H1 (cell line): ENCODE measurements around the gene SYT2. TPM values are rescaled to one million over a fixed set of nuclear protein-coding genes. Genes with fewer than 3 reads are reported as not detected.

Experiments
- CTCF ChIA-PET: fragments of 300-600 bp; sonication (Branson Sonifier 250); formaldehyde crosslinking; loops from one replicate; lab custom pipeline; 2021; ENCODE audit not compliant: partially characterized antibody; lab: Charles Lee
- POLR2A ChIA-PET: fragments of 300-600 bp; sonication (Branson Sonifier 250); formaldehyde crosslinking; loops from one replicate; lab custom pipeline; 2021; ENCODE audit warnings: inconsistent platforms; ENCODE audit not compliant: partially characterized antibody; lab: Charles Lee
- DNase-seq, 2 experiments: peaks; one replicate each; pipeline versions ENCODE4 v3.0.0 to v3.0.0-alpha.2; 2010 to 2022; ENCODE audit warnings: low spot score in 2 of 2, low read depth in 1 of 2, mixed read lengths in 1 of 2
- FAIRE-seq: peaks from 2 replicates; lab custom pipeline; 2011; peaks lifted over from hg19 to GRCh38; lab: Jason Lieb, UNC
- H2AFZ ChIP-seq: 2 replicates; pipeline ENCODE4 v1.8.1; 2012; ENCODE audit warnings: low read length, inconsistent platforms
- H2AK5ac ChIP-seq: 2 replicates; pipeline ENCODE4 v1.6.1; 2013; ENCODE audit warnings: low read depth, low read length
- H2BK120ac ChIP-seq: replicated peaks from 2 replicates; pipeline ENCODE3; 2013; ENCODE audit warnings: low read depth, low read length, inconsistent platforms
- H2BK12ac ChIP-seq: 2 replicates; pipeline ENCODE4 v1.6.1; 2013; ENCODE audit warnings: low read depth, low read length
- H2BK15ac ChIP-seq: 2 replicates; pipeline ENCODE4 v1.6.1; 2013; ENCODE audit warnings: low read length
- H2BK20ac ChIP-seq: 2 replicates; pipeline ENCODE4 v1.6.1; 2013; ENCODE audit warnings: low read length
- H2BK5ac ChIP-seq: 2 replicates; pipeline ENCODE4 v1.6.1; 2013; ENCODE audit warnings: low read depth, low read length
- H3K14ac ChIP-seq: 2 replicates; pipeline ENCODE4 v1.6.1; 2013; ENCODE audit warnings: inconsistent platforms; ENCODE audit not compliant: insufficient read length
- H3K18ac ChIP-seq: 2 replicates; pipeline ENCODE4 v1.6.1; 2013; ENCODE audit warnings: low read length; ENCODE audit errors: extremely low read depth
- H3K23ac ChIP-seq: 2 replicates; pipeline ENCODE4 v1.6.1; 2013; ENCODE audit warnings: inconsistent platforms; ENCODE audit not compliant: insufficient read length
- H3K23me2 ChIP-seq: 2 replicates; pipeline ENCODE4 v1.6.1; 2013; ENCODE audit warnings: low read depth, low read length
- H3K27ac ChIP-seq: 2 replicates; pipeline ENCODE4 v1.6.1; 2011; ENCODE audit warnings: low read depth, low read length, inconsistent platforms
- H3K27me3 ChIP-seq, 4 experiments: replicated peaks in 1 of 4; 1 replicate in 1 of 4; 2 replicates in 3 of 4; pipeline versions ENCODE4 v1.6.1 to v1.8.1; 2011 to 2013; ENCODE audit warnings: low read length in 3 of 4, mild to moderate bottlenecking in 3 of 4, inconsistent platforms in 2 of 4, mixed read lengths in 2 of 4, moderate library complexity in 1 of 4; ENCODE audit not compliant: control insufficient read depth in 3 of 4, insufficient read depth in 3 of 4; ENCODE audit errors: extremely low read depth in 1 of 4
- H3K36me3 ChIP-seq, 4 experiments: 2 replicates each; pipeline versions ENCODE4 v1.6.1 to v1.8.1; 2011 to 2013; ENCODE audit warnings: mild to moderate bottlenecking in 4 of 4, low read length in 3 of 4, moderate library complexity in 2 of 4, control low read depth in 1 of 4, inconsistent platforms in 1 of 4; ENCODE audit not compliant: insufficient read depth in 4 of 4, control insufficient read depth in 2 of 4
- H3K4ac ChIP-seq: replicated peaks from 2 replicates; pipeline ENCODE3; 2013; ENCODE audit warnings: low read length, low read depth, mixed read lengths, inconsistent platforms; ENCODE audit not compliant: insufficient read length
- H3K4me1 ChIP-seq, 4 experiments: replicated peaks in 1 of 4; 1 replicate in 1 of 4; 2 replicates in 3 of 4; pipeline versions ENCODE4 v1.6.1 to v1.8.1; 2011 to 2013; ENCODE audit warnings: low read length in 3 of 4, inconsistent platforms in 2 of 4, mixed read lengths in 1 of 4; ENCODE audit not compliant: insufficient read depth in 4 of 4, control insufficient read depth in 3 of 4
- H3K4me2 ChIP-seq, 2 experiments: 2 replicates each; pipeline versions ENCODE4 v1.6.1 to v1.8.1; 2011 to 2013; ENCODE audit warnings: low read depth in 2 of 2, low read length in 2 of 2, control low read depth in 1 of 2, inconsistent platforms in 1 of 2, mild to moderate bottlenecking in 1 of 2; ENCODE audit not compliant: insufficient read depth in 1 of 2
- H3K4me3 ChIP-seq, 4 experiments: fragments of 200-600, 300-600 bp in 1 of 4; sonication (generic), shearing (Covaris generic), sonication (Bioruptor Twin) in 1 of 4; 2 replicates each; pipeline versions ENCODE4 v1.5.1 to v1.8.1; 2011 to 2016; ENCODE audit warnings: low read length in 4 of 4, low read depth in 3 of 4, control low read depth in 2 of 4, inconsistent platforms in 2 of 4, mild to moderate bottlenecking in 2 of 4, mixed read lengths in 1 of 4, moderate library complexity in 1 of 4; ENCODE audit not compliant: insufficient read depth in 2 of 4; ENCODE audit errors: extremely low read depth in 1 of 4
- H3K56ac ChIP-seq: replicated peaks from 2 replicates; pipeline ENCODE3; 2013; ENCODE audit warnings: low read depth, mild to moderate bottlenecking, mixed read lengths, low read length, inconsistent platforms; ENCODE audit not compliant: insufficient read length
- H3K79me1 ChIP-seq: 2 replicates; pipeline ENCODE4 v1.6.1; 2013; ENCODE audit warnings: low read depth, low read length, control low read depth
- H3K79me2 ChIP-seq, 2 experiments: 2 replicates each; pipeline versions ENCODE4 v1.6.1 to v1.8.1; 2012 to 2013; ENCODE audit warnings: low read length in 2 of 2, mild to moderate bottlenecking in 2 of 2, inconsistent platforms in 1 of 2; ENCODE audit not compliant: insufficient read depth in 2 of 2, control insufficient read depth in 1 of 2
- H3K9ac ChIP-seq, 4 experiments: replicated peaks in 1 of 4; 1 replicate in 1 of 4; 2 replicates in 3 of 4; pipeline versions ENCODE4 v1.6.1 to v1.8.1; 2011 to 2013; ENCODE audit warnings: low read depth in 3 of 4, low read length in 3 of 4, control low read depth in 2 of 4, mild to moderate bottlenecking in 2 of 4, moderate library complexity in 2 of 4, inconsistent platforms in 1 of 4; ENCODE audit errors: extremely low read depth in 1 of 4
- H3K9me3 ChIP-seq, 2 experiments: 2 replicates each; pipeline versions ENCODE4 v1.6.1 to v1.8.1; 2012 to 2013; ENCODE audit warnings: mild to moderate bottlenecking in 2 of 2, moderate library complexity in 2 of 2, control low read depth in 1 of 2, inconsistent platforms in 1 of 2, low read depth in 1 of 2, low read length in 1 of 2, mixed read lengths in 1 of 2; ENCODE audit not compliant: insufficient read depth in 2 of 2
- H4K20me1 ChIP-seq, 2 experiments: replicated peaks in 1 of 2; 2 replicates each; pipeline versions ENCODE3 to v1.8.1; 2011 to 2013; ENCODE audit warnings: inconsistent platforms in 2 of 2, low read length in 2 of 2, mild to moderate bottlenecking in 1 of 2; ENCODE audit not compliant: insufficient read depth in 2 of 2, control insufficient read depth in 1 of 2
- H4K5ac ChIP-seq: 2 replicates; pipeline ENCODE4 v1.6.1; 2013; ENCODE audit warnings: low read length, low read depth, mixed read lengths, inconsistent platforms; ENCODE audit not compliant: insufficient read length
- H4K8ac ChIP-seq: 2 replicates; pipeline ENCODE4 v1.8.0; 2013; ENCODE audit warnings: mild to moderate bottlenecking, moderate library complexity, low read length, inconsistent platforms; ENCODE audit not compliant: insufficient read depth; ENCODE audit errors: extremely low read depth
- H4K91ac ChIP-seq: replicated peaks from 2 replicates; pipeline ENCODE3; 2013; ENCODE audit warnings: low read length, mixed read lengths, inconsistent platforms; ENCODE audit not compliant: insufficient read length
- BRCA1 ChIP-seq: IDR thresholded peaks from 2 replicates; pipeline ENCODE4 v1.6.1; 2012; ENCODE audit warnings: low read depth, low read length, improper control_type of control experiment
- CREB1 ChIP-seq: IDR thresholded peaks from 2 replicates; pipeline ENCODE4 v1.6.1; 2012; ENCODE audit warnings: inconsistent platforms
- CTCF ChIP-seq, 3 experiments: IDR thresholded peaks; 1 replicate in 2 of 3; 2 replicates in 1 of 3; pipeline versions ENCODE4 v1.5.1 to v1.6.1; 2011; ENCODE audit warnings: low read length in 3 of 3, mild to moderate bottlenecking in 3 of 3, inconsistent platforms in 2 of 3, low read depth in 1 of 3, moderate library complexity in 1 of 3; ENCODE audit not compliant: insufficient read depth in 1 of 3; ENCODE audit errors: control extremely low read depth in 1 of 3
- E2F6 ChIP-seq: IDR thresholded peaks from 2 replicates; pipeline ENCODE4 v1.6.1; 2012; ENCODE audit warnings: inconsistent platforms
- RAD21 ChIP-seq, 2 experiments: IDR thresholded peaks in 1 of 2; conservative IDR thresholded peaks in 1 of 2; 2 replicates each; pipeline ENCODE4 v1.6.1; 2011; ENCODE audit warnings: low read depth in 2 of 2, low read length in 2 of 2, improper control_type of control experiment in 1 of 2, inconsistent platforms in 1 of 2, mild to moderate bottlenecking in 1 of 2, moderate library complexity in 1 of 2
- RBBP5 ChIP-seq: IDR thresholded peaks from 2 replicates; pipeline ENCODE4 v1.7.1; 2012; ENCODE audit warnings: low read depth, mild to moderate bottlenecking, inconsistent platforms, low read length, moderate library complexity, borderline replicate concordance
- SIRT6 ChIP-seq: IDR thresholded peaks from one replicate; pipeline ENCODE4 v1.7.1; 2012; ENCODE audit warnings: low read length, inconsistent platforms
- SIX5 ChIP-seq: IDR thresholded peaks from 2 replicates; pipeline ENCODE4 v1.6.1; 2011; ENCODE audit warnings: mild to moderate bottlenecking, low read depth, low read length
- WGBS, 2 experiments: shearing (Covaris generic) in 1 of 2; methylation state at CpG; one replicate each; pipeline versions ENCODE4 v1.1.6 to v1.1.7; 2013 to 2015; ENCODE audit warnings: low lambda C conversion rate in 2 of 2, mixed read lengths in 2 of 2, inconsistent platforms in 1 of 2, low coverage in 1 of 2, missing lambda C conversion rate in 1 of 2; ENCODE audit not compliant: insufficient replicate concordance in 2 of 2, insufficient coverage in 1 of 2, insufficient read length in 1 of 2; ENCODE audit errors: extremely low coverage in 1 of 2, missing lambda C conversion rate in 1 of 2; 5-methylcytosine and 5-hydroxymethylcytosine counted together
- polyA plus RNA-seq, 7 experiments: library from polyadenylated mRNA; depleted of rRNA in 3 of 7; stranded (reverse) in 5 of 7; unstranded in 2 of 7; fragments of >200 nt in 5 of 7; fragments of 200-250 nt in 2 of 7; gene quantifications; 1 replicate in 5 of 7; 2 replicates in 1 of 7; 4 replicates in 1 of 7; pipeline versions ENCODE4 v1.2.1 to v1.2.3, GENCODE V29; 2011 to 2013; ENCODE audit warnings: missing spikeins in 2 of 7, mixed read lengths in 2 of 7
- total RNA-seq: library from RNA; stranded (reverse); fragmentation: NEBNext Ultra II Directional; extraction: Animal tissue kit (Norgen Biotek cat#: 25700); gene quantifications from 2 replicates; pipeline ENCODE4 v1.2.1, GENCODE V29; 2021

SYT2 gene
- total and polyA plus RNA-seq, 2 of the 8 experiments (the other 6 are each of a cell fraction or from before 2014, with no cell fraction given): 2.8 to 11.0 TPM

GRCh38 chr1:202625416-202626360 is 84.6 kb downstream of the SYT2 start:
- 77% methylated on average over 13 of the region's 28 CpGs; no CpG with 5 or more reads in 1 of the 2 experiments for WGBS, 2 experiments
- CTCF ChIA-PET: interaction anchor here (0.6 to 4.7 kb wide), 28 partner anchors 9 to 352 kb away, joined by 3 to 20 read pairs (median 4); no protein-coding TSS in a partner anchor
- TF ChIP-seq SIX5: no peak
- TF ChIP-seq RAD21 (IDR thresholded peaks at IDR 0.05 in 1 of 2, conservative IDR thresholded peaks at IDR 0.05 in 1 of 2; ENCODE audit: low read depth in 2 of 2, low read length in 2 of 2): peak; percentile 63 to 74
- TF ChIP-seq E2F6: no peak
- TF ChIP-seq CTCF (IDR thresholded peaks at IDR 0.05; ENCODE audit: control extremely low read depth in 1 of 3, insufficient read depth in 1 of 3, low read depth in 1 of 3, low read length in 3 of 3): peak; percentile 61 to 82 (median 69)
- no peak for TF ChIP-seq BRCA1
- no peak for TF ChIP-seq RBBP5
- 0 out of 2 replicates have a peak, but pooled peaks have one; percentile 8 for TF ChIP-seq CREB1
- no peak for TF ChIP-seq SIRT6

More at GRCh38 chr1:202625416-202626360, 84.6 kb downstream of the SYT2 start:
- no peak overlapping the region for H3K4me3 ChIP-seq
- H3K79me2 ChIP-seq: no peaks in the 10 kb centered on the region
- FAIRE-seq (no peak), DNase-seq (peak; percentile 33 to 87)
- H3K23ac ChIP-seq: no peak overlapping the region
- no peak overlapping the region for H2BK15ac ChIP-seq
- no peak overlapping the region for H2AK5ac ChIP-seq
- POLR2A ChIA-PET: interaction anchor here (0.6 kb wide), 1 partner anchor 13 kb away, joined by 3 read pairs; no protein-coding TSS in a partner anchor
- H4K91ac ChIP-seq: no peak overlapping the region
- no peak overlapping the region for H2BK120ac ChIP-seq
- H4K20me1 ChIP-seq: peaks cover 0 to 7% of the 10 kb centered on the region in 2 experiments
- H3K79me1 ChIP-seq: peaks cover 7% of the 10 kb centered on the region
- no peak overlapping the region for H3K56ac ChIP-seq
- no peak overlapping the region for H3K14ac ChIP-seq
- H3K18ac ChIP-seq: no peak overlapping the region
- H4K5ac ChIP-seq: no peak overlapping the region
- H3K4me1 ChIP-seq: peaks cover 0 to 13% (median 6%) of the 10 kb centered on the region in 4 experiments; a peak in 6 of 7 replicates
- no peak overlapping the region for H2BK20ac ChIP-seq
- H3K23me2 ChIP-seq: peaks cover 11% of the 10 kb centered on the region; the same call in 1 of the 2 replicates
- H2BK12ac ChIP-seq: no peak overlapping the region
- no peak overlapping the region for H3K4ac ChIP-seq
- no peak overlapping the region for H3K27ac ChIP-seq
- H3K9ac ChIP-seq: no peak overlapping the region
- H3K9me3 ChIP-seq: no peaks in the 10 kb centered on the region
- no peak overlapping the region for H4K8ac ChIP-seq
- H2AFZ ChIP-seq: no peak overlapping the region
- H3K4me2 ChIP-seq: no peak overlapping the region
- no peaks in the 10 kb centered on the region; a peak in 1 of 8 replicates for H3K36me3 ChIP-seq
- H2BK5ac ChIP-seq: no peak overlapping the region
- H3K27me3 ChIP-seq: no peaks in the 10 kb centered on the region
